GM19468 (cell line): ENCODE data around the gene MBD6.

Experiments
- ATAC-seq: cut with Tn5 transposase; IDR thresholded peaks from one replicate; pipeline ENCODE4 v1.9.1; 2021; ENCODE audit warnings: mild to moderate bottlenecking, moderate library complexity, moderate number of reproducible peaks; ENCODE audit not compliant: unreplicated experiment; ENCODE audit errors: extremely low read depth

Gene MBD6, protein sequence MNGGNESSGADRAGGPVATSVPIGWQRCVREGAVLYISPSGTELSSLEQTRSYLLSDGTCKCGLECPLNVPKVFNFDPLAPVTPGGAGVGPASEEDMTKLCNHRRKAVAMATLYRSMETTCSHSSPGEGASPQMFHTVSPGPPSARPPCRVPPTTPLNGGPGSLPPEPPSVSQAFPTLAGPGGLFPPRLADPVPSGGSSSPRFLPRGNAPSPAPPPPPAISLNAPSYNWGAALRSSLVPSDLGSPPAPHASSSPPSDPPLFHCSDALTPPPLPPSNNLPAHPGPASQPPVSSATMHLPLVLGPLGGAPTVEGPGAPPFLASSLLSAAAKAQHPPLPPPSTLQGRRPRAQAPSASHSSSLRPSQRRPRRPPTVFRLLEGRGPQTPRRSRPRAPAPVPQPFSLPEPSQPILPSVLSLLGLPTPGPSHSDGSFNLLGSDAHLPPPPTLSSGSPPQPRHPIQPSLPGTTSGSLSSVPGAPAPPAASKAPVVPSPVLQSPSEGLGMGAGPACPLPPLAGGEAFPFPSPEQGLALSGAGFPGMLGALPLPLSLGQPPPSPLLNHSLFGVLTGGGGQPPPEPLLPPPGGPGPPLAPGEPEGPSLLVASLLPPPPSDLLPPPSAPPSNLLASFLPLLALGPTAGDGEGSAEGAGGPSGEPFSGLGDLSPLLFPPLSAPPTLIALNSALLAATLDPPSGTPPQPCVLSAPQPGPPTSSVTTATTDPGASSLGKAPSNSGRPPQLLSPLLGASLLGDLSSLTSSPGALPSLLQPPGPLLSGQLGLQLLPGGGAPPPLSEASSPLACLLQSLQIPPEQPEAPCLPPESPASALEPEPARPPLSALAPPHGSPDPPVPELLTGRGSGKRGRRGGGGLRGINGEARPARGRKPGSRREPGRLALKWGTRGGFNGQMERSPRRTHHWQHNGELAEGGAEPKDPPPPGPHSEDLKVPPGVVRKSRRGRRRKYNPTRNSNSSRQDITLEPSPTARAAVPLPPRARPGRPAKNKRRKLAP

DNA sequence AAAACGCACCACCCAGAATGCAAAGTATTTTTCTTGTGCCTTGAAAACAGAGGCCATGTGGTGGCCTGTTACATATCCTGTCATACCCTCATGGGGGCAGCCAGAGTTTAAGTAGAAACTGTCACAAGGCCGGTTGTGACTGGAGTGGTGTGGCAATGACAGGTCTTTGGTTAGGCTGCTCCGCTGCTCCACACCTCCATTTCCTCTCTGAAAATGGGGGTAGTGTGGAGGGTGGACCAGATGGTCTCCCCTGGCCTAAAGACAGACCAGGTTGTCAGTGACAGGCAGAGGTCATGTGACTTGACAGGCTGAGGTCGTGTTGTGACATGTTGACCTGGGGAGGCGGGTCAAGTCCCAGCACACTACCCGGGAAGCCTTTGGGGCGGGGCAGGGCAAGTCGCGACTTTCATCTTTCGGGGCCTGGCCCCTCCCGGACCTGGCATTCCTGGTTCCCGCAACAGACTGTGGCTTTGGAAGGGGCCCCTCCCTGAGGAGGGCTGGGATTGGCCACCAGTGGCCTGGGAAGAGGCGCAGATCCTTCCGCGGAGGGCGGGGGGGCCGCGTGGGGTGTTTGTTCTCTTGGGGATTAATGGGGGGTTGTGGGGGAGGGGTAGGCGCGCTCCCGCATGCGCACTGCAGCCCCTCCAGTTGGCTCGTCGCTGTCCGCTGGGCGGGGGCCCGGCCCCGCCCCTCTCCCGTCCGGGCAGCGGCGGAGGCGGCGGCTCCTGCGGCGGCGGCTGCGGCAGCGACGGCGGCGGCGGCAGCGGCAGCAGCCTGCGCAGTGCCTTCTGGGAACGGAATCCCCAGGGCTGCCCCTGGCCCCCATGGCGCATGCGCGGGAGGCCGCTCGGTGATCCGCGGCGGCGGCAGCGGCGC lies at the start of gene MBD6:
MBD6 (plus strand) TSS at position 814 of the 876 bp plus-strand sequence. CDS start 1,480 bp downstream, outside the sequence.
- ATAC-seq = peak; percentile 14

DNA sequence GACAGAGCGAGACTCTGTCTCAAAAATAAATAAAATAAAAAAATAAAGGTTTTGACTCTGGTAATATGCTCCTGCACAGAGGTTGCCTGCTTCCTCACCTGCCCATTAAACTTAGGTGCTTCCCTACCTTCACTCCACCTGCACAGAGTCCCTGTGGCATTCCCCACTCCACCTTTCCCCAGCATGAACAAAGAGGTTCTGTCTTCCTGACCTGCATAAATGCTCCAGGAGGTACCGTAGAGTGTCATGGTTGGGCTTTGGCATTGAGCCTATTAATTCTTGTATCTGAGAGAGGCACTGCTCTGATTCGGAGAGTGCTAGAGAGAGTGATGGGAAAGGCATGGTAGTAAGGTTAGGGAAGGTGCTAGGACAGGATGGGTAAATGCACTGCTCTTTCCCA lies 49.2 kb upstream of the MBD6 start:
- no peak for ATAC-seq

DNA sequence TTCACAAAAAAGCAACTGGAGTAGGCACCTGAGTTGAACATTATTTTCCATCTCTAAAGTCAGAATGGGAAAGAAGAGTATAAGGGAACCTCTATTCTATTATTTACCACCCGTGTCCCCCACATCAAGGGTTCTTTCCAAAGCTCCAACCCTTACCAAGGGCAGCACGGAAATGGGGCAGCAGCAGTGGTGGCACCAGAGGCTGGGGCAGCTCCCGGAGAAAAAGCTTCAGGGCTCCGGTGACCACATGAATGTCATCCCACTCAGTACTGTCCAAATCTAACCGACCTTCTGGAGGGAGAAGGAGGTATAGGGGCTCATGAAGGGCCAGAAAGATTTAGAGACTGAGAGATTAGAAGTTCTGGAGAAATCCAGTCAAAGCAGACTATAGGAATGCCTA lies 48.7 kb upstream of the MBD6 start:
- ATAC-seq = no peak

DNA sequence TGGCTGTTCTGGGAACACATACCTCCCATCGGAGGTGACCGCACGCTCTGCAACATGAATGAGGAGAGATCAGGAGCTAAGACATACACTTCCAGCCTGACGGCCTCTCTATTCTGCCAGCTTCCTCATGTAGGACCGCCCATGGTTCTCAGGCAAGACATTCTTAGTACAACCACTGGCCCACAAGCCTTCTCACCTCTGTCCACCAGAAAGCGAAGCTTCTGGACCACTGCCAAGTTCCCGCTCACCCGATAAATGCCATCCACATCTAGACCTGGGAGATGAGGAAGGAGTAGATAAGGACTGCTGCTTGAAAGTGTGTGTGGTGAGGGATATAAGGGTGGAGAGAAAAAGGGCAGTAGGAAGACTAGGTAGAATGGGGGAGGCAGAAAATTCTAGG lies 48.2 kb upstream of the MBD6 start:
- ATAC-seq = no peak

DNA sequence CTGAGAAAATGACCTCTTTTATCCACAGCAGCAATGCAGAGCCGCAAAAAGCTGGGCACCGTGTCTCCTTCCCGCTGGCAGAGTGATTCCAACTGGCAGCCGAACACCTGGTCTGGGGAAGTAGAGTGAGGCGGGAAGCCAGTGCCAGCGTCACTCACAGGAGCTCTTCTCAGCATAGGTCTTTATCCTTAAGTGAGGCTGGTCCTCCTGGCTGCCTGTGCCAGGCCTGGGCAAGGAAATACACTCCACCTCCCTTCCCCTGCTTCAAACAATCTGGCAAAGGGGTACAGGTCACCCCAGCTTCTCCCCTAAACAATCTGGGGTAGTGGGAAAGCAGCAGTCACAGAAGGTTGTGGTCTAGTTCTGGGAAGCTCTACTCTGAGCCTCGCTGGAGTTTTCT lies 47.8 kb upstream of the MBD6 start:
- no peak for ATAC-seq

DNA sequence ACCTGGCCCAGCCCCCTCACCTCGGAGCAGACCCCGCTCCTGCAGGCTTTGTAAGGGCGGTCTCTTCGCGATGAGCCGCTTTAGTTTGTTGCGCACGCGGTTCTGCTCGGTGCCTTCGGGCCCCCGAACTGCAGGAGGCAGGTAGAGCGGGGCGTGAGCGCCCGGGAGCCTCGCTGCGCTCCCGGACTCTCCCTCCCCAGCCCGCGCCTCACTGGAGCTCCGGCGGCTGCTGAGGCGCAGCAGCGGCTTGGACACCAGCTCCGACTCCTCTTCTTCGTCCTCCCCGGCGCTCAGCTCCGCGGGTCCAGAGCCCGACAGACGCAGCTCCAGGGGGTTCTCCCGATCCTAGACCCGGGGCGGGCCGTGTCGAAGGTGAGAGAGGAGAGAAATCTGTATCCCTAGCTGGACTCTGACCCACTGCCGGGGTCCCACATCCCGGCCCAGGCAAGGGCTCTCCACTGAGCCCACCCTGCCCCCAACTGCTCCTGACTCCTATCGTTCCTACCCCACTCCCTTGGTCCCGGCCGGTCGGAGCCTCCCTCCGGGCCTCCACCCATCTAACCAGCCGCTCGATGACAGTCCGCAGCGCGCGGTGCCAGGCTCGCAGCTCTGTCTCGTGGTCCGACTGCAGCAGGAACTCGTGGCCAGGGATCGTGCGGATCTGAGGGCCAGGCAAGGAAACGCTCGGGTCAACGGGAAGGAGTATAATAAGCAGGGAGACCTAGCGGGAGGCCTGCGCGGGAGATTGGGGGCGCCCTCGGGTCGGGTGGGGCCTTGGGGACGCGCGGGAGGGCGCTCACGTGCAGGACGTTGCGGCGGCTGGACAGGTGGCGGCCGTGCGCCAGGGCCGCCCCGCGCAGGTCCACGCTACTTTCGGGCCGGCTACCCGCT lies 47.1 kb upstream of the MBD6 start:
- ATAC-seq = no peak

DNA sequence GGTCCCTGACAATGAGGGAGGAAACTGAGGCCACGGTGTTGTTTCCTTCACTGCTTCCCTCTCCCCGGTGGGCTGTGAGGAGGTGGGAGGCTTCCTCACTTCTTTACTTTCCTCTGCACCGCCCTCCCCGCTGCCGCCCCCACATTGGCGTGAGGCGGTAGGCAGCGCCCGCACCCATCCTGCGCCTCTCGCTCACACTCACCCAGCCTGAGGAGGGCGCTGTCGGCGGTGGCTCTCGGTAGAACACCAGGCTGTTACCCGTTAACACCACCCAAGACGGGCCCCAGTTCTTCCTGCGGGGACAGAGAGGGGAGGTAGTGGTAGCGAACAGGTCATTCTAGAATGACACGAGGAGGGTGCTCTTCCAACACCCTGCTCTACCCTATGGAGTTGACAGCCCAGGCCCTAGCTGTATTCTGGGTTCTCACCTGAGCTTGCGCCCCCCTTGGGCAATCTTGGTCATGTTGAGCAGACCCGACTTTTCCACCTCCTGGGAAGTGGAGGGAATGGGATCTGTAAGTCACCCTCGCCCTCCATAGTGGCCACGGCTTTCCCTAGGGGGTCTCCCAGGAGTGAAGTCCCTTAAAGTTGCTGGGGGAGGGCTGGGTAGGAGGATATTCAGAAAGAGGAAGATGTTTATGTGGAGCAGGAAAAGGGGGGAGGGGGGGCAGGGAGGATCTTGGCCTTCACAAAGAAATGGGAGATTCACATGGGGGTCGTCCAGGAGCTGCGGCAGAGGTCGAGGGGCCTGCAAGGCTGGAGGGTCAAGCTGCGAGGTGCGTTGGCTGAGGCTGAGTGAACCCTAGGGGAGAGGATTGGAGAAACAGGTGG lies 46.2 kb upstream of the MBD6 start:
- no peak for ATAC-seq

DNA sequence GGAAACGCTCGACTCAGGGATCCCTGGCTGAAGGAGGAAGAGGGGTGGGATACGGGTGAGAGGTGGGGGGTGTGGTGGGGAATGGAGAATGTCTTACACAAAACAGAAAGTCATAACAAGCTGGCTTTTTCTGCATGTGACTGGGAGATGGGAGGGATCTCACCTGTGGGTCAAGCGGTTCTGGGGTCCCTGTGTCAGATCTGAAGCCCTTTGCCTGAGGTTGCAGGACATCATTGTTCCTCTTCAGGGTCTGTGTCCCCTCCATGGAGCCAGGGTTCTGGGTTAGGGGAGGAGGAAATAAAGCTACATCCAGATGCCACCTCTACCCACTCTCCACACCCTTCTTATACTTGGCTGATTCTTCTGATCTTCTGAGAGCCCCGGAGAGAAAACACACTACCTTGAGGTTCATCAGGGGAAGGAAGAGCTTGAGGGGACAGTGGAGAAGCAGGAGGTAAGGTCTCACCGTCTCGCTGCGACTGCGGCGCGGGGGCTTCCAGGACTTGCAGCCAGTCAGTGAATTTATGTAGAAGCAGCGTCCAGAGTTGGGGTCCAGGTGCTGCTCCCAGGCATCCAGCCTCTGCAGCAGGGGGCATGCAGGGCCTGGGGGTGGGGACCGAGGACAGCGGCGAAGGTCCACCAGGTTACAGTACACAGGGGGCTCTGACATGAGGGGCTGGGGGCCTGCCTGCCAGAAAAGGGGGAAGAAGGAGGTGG lies 45.5 kb upstream of the MBD6 start:
- no peak for ATAC-seq

DNA sequence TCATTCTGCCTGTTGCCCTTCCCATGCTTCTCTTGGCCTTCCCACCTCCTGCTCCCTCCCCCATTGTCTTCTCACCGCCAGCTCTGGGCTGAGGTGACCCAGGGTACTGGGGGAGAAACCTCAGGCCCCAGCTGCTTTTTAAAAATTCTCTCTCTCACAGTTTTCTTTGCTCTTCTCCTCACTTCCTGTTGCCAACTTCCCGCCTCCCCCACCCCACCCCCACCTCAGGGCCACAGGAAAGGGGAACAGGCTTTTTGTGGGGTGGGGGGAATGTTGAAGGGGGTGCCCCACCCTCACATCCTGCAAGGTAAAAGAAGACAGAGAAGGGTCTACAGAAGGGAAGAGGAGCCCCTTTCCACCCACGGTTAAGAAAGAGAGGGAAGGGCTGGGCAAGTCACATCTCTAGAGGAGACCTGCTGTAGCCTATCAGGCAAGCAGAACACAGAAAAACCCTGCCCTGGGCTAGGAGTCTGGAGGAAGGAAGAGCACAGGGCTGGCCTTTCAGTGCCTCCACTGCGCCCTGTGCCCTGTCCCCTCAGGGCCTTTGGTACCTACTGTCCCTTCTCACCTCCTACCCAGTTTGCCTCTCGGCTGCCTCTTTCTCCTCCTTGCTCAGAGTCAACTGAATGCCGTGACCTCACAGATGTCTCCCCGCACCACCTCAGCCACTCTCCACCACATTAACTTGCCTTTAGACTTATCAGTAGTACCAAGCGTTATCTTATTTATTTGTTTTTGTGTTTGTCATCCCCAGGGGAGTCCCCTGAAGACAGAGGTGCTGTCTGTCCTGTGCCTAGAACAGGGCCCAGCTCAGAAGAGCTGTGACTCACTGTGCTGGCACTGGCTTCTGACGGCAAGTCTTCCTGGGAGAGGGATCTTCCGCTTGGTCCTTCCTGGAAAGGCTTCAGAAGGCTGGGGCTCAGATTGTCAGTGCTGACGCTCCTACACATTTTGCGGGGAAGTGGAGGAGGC lies 44.6 kb upstream of the MBD6 start:
- ATAC-seq = peak; percentile 14

DNA sequence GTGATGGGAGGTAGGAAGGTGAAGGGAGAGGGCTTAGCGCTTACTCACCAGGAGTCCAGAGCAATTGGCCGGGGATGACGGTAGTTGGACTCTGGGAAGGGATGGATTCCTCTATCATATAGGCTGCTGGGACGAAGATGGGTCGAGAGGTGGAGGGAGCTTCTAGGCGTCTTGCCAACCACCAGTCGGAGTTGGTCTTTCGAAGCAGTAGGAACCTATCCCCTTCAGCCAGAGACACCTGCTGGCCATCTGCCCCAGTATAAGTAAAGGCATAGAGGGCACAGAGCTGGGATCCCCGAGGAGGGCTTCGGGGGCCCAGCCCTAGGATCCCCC lies 43.6 kb upstream of the MBD6 start:
- ATAC-seq = no peak

DNA sequence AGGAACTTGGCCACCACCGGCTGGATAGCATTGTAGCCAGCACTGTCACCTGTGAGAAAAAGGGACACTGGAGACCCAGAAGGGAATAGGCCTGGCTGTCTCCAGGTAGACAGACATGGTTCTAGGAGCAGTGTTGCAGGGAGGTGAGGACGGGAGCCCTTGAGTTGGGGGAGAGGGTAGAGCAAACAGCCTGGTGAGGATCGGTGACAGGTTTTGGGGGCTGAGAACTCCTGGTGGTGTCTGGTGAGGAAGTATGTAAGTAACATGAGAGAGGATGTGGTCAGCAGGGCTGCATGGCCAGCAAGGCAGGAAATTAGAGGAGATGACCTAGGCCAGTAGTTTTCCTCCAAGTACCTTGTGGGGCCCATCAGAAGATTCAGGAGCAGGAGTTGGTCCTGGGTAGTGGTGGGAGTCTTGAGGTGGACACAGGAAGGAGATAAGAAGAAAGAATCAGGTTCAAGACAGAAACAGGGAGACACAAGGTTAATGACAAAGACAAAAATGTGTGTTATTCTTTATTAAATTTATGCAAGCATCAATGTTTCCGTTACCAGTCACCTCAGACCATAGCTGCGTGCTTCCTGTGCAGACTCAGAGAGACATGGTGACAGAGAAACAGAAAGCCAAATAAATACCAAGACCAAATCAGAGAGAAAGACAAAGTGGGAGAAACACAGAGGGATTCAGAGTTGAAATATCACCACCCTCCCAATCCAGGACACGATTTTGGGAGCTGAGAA lies 43.1 kb upstream of the MBD6 start, which contains the start of gene ARHGAP9:
ARHGAP9 (minus strand) TSS at position 491 of the 740 bp plus-strand sequence; CDS start at position 31, 460 bp downstream.
- no peak for ATAC-seq

DNA sequence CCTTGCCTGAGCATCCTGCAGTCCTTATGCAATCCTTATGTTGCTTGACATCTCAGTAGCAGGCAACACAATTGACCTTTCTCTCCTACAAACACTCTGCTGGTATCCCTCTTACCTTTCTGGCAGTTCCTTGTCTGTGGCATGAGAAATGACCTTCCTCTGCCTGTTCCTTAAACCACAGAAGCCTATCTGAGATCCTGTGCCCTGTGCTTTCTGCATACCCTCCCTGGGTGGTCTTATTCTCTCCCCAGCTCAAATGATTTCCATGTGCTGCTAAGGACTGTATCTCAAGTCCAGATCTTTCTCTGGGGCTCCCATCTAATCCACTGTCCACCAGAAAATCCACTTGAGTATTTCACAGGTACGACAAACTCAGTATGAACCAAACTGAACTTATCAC lies 41.0 kb upstream of the MBD6 start:
- no peak for ATAC-seq

DNA sequence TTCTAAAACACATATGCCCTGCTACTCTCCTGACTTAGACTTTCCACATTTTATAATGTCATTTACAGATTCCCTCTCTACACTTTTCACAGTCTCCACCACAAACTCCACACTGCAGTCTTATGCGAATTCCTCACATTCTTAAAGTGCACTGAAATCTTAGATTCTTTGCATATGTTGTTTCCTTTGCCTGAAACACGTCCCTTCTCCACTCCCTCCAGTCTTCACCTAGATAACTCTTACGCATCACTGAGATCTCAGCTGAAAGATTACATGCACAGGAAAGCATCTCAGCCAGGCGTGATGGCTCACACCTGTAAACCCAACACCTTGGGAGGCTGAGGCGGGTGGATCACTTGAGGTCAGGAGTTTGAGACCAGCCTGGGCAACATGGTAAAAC lies 39.2 kb upstream of the MBD6 start:
- no peak for ATAC-seq

DNA sequence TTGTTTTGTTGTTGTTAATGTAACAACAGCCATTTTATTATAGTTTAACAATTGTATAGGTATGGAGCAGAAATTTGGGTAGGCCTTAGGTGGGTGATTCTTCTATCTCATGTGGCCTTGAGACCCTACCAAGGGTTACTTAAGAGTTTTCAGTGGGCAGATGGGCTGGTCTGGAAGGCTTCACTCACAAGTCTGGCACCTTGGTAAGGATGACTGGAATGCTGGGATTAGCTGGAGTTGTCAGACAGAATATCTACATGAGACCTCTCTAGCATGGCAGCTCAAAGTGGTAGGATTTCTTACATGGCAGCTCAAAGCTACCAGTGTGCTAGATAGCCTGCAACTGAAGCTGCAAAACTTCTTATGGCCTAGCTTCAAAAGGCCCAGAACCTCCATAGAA lies 36.9 kb upstream of the MBD6 start:
- no peak for ATAC-seq

DNA sequence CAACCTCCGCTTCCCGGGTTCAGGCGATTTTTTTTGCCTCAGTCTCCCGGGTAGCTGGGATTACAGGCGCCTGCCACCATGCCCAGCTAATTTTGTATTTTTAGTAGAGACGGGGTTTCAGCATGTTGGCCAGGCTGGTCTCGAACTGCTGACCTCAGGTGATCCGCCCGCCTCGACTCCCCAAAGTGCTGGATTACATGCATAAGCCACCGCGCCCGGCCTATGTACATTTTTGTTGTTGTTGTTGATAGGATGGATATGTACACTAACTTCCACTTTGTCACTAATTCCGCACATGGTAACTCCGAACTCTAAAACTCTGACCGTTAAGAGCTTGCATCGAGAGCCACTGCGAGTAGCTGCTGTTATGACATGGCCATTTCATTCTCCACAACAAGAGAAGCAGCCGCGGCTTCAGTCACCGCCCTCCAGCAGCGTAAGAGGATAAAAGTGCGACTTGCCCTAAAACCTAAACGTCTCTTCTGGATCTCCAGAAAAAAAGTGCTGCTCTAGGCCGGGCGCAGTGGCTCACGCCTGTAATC lies 35.5 kb upstream of the MBD6 start:
- ATAC-seq = no peak
